CD4-positive, alpha-beta T cell (primary cell): ENCODE measurements around the gene CXADR. TPM values are rescaled to one million over a fixed set of nuclear protein-coding genes. Genes with fewer than 3 reads are reported as not detected.
"Not testable (repeated sequence)": the region's sequence is repeated elsewhere in the genome, so short reads cannot be mapped to it uniquely, and the experiment has no call there.

ENCODE experiments used
- ATAC-seq: fragments of 200-7000 bp; cut with Tn5 transposase; one replicate; pipeline ENCODE4 v1.10.0; 2022; ENCODE audit warnings: mild to moderate bottlenecking; ENCODE audit not compliant: poor library complexity
- CTCF ChIA-PET: fragments of 350-600 bp; sonication (Branson Sonifier 250); formaldehyde crosslinking; loops from one replicate; lab custom pipeline; 2021; ENCODE audit warnings: antibody characterized with exemption, inconsistent platforms; lab: Charles Lee
- POLR2A ChIA-PET: fragments of 350-600 bp; sonication (Branson Sonifier 250); formaldehyde crosslinking; loops from one replicate; lab custom pipeline; 2021; ENCODE audit warnings: antibody characterized with exemption, inconsistent platforms; lab: Charles Lee
- DNase-seq, 14 experiments: peaks; one replicate each; pipeline ENCODE4 v3.0.0-alpha.2; 2013 to 2020; ENCODE audit warnings: mixed read lengths in 2 of 14
- H3K27ac ChIP-seq, 2 donors: one replicate each; pipeline versions ENCODE4 v1.5.1 to v1.7.0; 2013; ENCODE audit warnings: low read length in 2 of 2, low read depth in 1 of 2, mild to moderate bottlenecking in 1 of 2
- H3K27me3 ChIP-seq, 2 experiments: 1 replicate in 1 of 2; 2 replicates in 1 of 2; pipeline versions ENCODE4 v1.6.1 to v1.7.0; 2013; ENCODE audit warnings: low read length in 2 of 2, control low read depth in 1 of 2, mild to moderate bottlenecking in 1 of 2, moderate library complexity in 1 of 2; ENCODE audit not compliant: insufficient read depth in 2 of 2, control insufficient read depth in 1 of 2
- H3K36me3 ChIP-seq: one replicate; pipeline ENCODE4 v1.6.1; 2013; ENCODE audit warnings: low read length, control low read depth; ENCODE audit not compliant: insufficient read depth
- H3K4me1 ChIP-seq: one replicate; pipeline ENCODE4 v1.6.1; 2013; ENCODE audit warnings: low read length, control low read depth; ENCODE audit not compliant: insufficient read depth
- H3K4me3 ChIP-seq: one replicate; pipeline ENCODE4 v1.5.1; 2013; ENCODE audit warnings: mild to moderate bottlenecking, low read length, moderate library complexity
- H3K9me3 ChIP-seq, 2 experiments: 1 replicate in 1 of 2; 2 replicates in 1 of 2; pipeline versions ENCODE4 v1.6.1 to v1.7.0; 2013; ENCODE audit warnings: low read length in 2 of 2, mild to moderate bottlenecking in 2 of 2, control low read depth in 1 of 2, moderate library complexity in 1 of 2; ENCODE audit not compliant: control insufficient read depth in 1 of 2, insufficient read depth in 1 of 2
- H3K27ac Mint-ChIP-seq: one replicate; pipeline ENCODE4 v1.8.0; 2020; ENCODE audit warnings: mixed read lengths
- H3K27me3 Mint-ChIP-seq: one replicate; pipeline ENCODE4 v1.8.0; 2021; ENCODE audit warnings: mixed read lengths
- H3K36me3 Mint-ChIP-seq: one replicate; pipeline ENCODE4 v1.8.0; 2021; ENCODE audit warnings: low read depth, mixed read lengths
- H3K4me1 Mint-ChIP-seq: one replicate; pipeline ENCODE4 v1.8.0; 2021; ENCODE audit warnings: low read depth, mixed read lengths
- H3K4me3 Mint-ChIP-seq: one replicate; pipeline ENCODE4 v1.8.0; 2020; ENCODE audit warnings: mild to moderate bottlenecking, mixed read lengths
- H3K9me3 Mint-ChIP-seq: one replicate; pipeline ENCODE4 v1.8.0; 2020; ENCODE audit warnings: mixed read lengths
- CTCF ChIP-seq: fragments of 200-600 bp; IDR thresholded peaks from one replicate; pipeline ENCODE4 v1.8.0; 2022; ENCODE audit warnings: antibody characterized with exemption, mild to moderate bottlenecking
- intact Hi-C, 2 experiments: fragments of 100-400 bp; cut with DNase I in 1 of 2; cut with micrococcal nuclease in 1 of 2; formaldehyde crosslinking; loops; one replicate each; pipeline versions ENCODE4 v1.15.1 to v1.9.0; 2023 to 2025; cut with DNase I, micrococcal nuclease
- total RNA-seq, 174 experiments: library from RNA in 2 of 174; stranded (reverse) in 2 of 174; gene quantifications; one replicate each; pipeline ENCODE4 v1.2.3 and lab custom pipeline; 2021 to 2026

CXADR gene
- total RNA-seq, 2 experiments from 2014 or later = 0.52 to 0.53 TPM

- DNase-seq (no peak), ATAC-seq (no peak)
- CTCF ChIA-PET = no interaction called here
- Histone ChIP-seq H3K27ac (no peak overlapping the region), H3K9me3 (peaks cover 0 to 12% of the 10 kb centered on the region in 2 experiments), H3K36me3 (no peaks in the 10 kb centered on the region), H3K4me3 (no peak overlapping the region), H3K4me1 (peaks cover 7% of the 10 kb centered on the region), H3K27me3 (no peaks in the 10 kb centered on the region)
- Mint-ChIP-seq H3K36me3 (no peaks in the 10 kb centered on the region), H3K4me3 (no peak overlapping the region), H3K9me3 (peaks cover 2% of the 10 kb centered on the region), H3K4me1 (peaks cover 8% of the 10 kb centered on the region), H3K27me3 (no peaks in the 10 kb centered on the region), H3K27ac (no peak overlapping the region)
- intact Hi-C loops = no loop called here
- no peak for TF ChIP-seq CTCF
- POLR2A ChIA-PET = no interaction called here
Observed at GRCh38 chr21:17507591-17507990, 5.3 kb upstream of the CXADR start.

GRCh38 chr21:17513214-17514123 is 626 bp downstream of the CXADR start:
- no peaks in the 10 kb centered on the region for H3K9me3 ChIP-seq
- peak overlapping the region; percentile 92 for H3K4me3 Mint-ChIP-seq
- no peaks in the 10 kb centered on the region for H3K36me3 Mint-ChIP-seq
- no peak for TF ChIP-seq CTCF
- peaks cover 18% of the 10 kb centered on the region for H3K4me1 Mint-ChIP-seq
- no peaks in the 10 kb centered on the region for H3K36me3 ChIP-seq
- H3K4me3 ChIP-seq = peak overlapping the region; percentile 70
- H3K9me3 Mint-ChIP-seq = no peaks in the 10 kb centered on the region
- DNase-seq (peak in 9 of 14 experiments; percentile 1 to 39 (median 11)), ATAC-seq (peak; percentile 20)
- no peaks in the 10 kb centered on the region for H3K27me3 ChIP-seq
- POLR2A ChIA-PET = no interaction called here
- intact Hi-C loops = loop anchor here (2.0 to 10.0 kb wide), 3 partner anchors 97 to 301 kb away; partner anchors contain the start of genes BTG3 (in 1 of the 2) and C21orf91 (in 1 of the 2)
- H3K4me1 ChIP-seq = peaks cover 21% of the 10 kb centered on the region
- CTCF ChIA-PET = interaction anchor here (0.6 to 0.9 kb wide), 2 partner anchors 43 to 98 kb away, joined by 4 read pairs; no protein-coding TSS in a partner anchor
- H3K27ac ChIP-seq = no peak overlapping the region
- H3K27me3 Mint-ChIP-seq = peaks cover 17% of the 10 kb centered on the region
- H3K27ac Mint-ChIP-seq = no peak overlapping the region

GRCh38 chr21:17514124-17514845 is 1.4 kb downstream of the CXADR start:
- H3K27ac ChIP-seq = no peak overlapping the region
- ATAC-seq (no peak), DNase-seq (no peak)
- H3K27me3 ChIP-seq = no peaks in the 10 kb centered on the region
- H3K4me1 ChIP-seq = peaks cover 21% of the 10 kb centered on the region
- no peak for TF ChIP-seq CTCF
- ChIA-PET CTCF (no interaction called here), POLR2A (no interaction called here)
- H3K36me3 ChIP-seq = no peaks in the 10 kb centered on the region
- Mint-ChIP-seq H3K27me3 (peaks cover 22% of the 10 kb centered on the region), H3K4me3 (peak overlapping the region; percentile 92), H3K27ac (no peak overlapping the region), H3K9me3 (no peaks in the 10 kb centered on the region), H3K36me3 (no peaks in the 10 kb centered on the region), H3K4me1 (peaks cover 18% of the 10 kb centered on the region)
- H3K9me3 ChIP-seq = no peaks in the 10 kb centered on the region
- intact Hi-C loops = loop anchor here in 1 of 2 experiments (10.0 kb wide), 1 partner anchor 301 kb away; the partner anchor contains the start of gene C21orf91
- peak overlapping the region; percentile 70 for H3K4me3 ChIP-seq

- H3K9me3 Mint-ChIP-seq, H3K4me3 ChIP-seq, H3K36me3 Mint-ChIP-seq, H3K4me3 Mint-ChIP-seq, POLR2A ChIA-PET, H3K36me3 ChIP-seq, ATAC-seq, DNase-seq, H3K27me3 ChIP-seq, H3K27ac ChIP-seq, H3K27ac Mint-ChIP-seq, CTCF ChIA-PET, H3K9me3 ChIP-seq: not testable (repeated sequence)
- Mint-ChIP-seq H3K27me3 (peaks cover 35% of the 10 kb centered on the region), H3K4me1 (peaks cover 14% of the 10 kb centered on the region)
- H3K4me1 ChIP-seq = peaks cover 19% of the 10 kb centered on the region
- intact Hi-C loops = loop anchor here in 1 of 2 experiments (10.0 kb wide), 1 partner anchor 298 kb away; the partner anchor contains the start of gene C21orf91
Observed at GRCh38 chr21:17517008-17517407, 4.2 kb downstream of the CXADR start.
